HG02642 (cell line): ENCODE data around the gene POLA1.

ENCODE experiments used
- ATAC-seq: cut with Tn5 transposase; IDR thresholded peaks from one replicate; pipeline ENCODE4 v1.9.1; 2021; ENCODE audit warnings: mild to moderate bottlenecking; ENCODE audit not compliant: unreplicated experiment, poor library complexity

POLA1 gene

GRCh38 chrX:24694825-24695224, 1.1 kb downstream of the POLA1 start:
- no peak for ATAC-seq

- no peak for ATAC-seq
These were observed 2.6 kb downstream of the POLA1 start for GRCh38 chrX:24696294-24696693.

GRCh38 chrX:24702362-24703184, 8.9 kb downstream of the POLA1 start:
- peak; percentile 99 for ATAC-seq

GRCh38 chrX:24703185-24703494, 9.4 kb downstream of the POLA1 start:
- no peak for ATAC-seq

- ATAC-seq = no peak
These were observed 25.1 kb downstream of the POLA1 start for GRCh38 chrX:24718771-24719170.

GRCh38 chrX:24720036-24720435, 26.3 kb downstream of the POLA1 start:
- ATAC-seq = no peak

- no peak for ATAC-seq
These were observed 34.8 kb downstream of the POLA1 start for GRCh38 chrX:24728530-24728929.

- ATAC-seq = no peak
These were observed 39.2 kb downstream of the POLA1 start for GRCh38 chrX:24732766-24733500.

GRCh38 chrX:24741330-24741729, 47.6 kb downstream of the POLA1 start:
- ATAC-seq = no peak

- no peak for ATAC-seq
These were observed 54.5 kb downstream of the POLA1 start for GRCh38 chrX:24748196-24748595.

- no peak for ATAC-seq
These were observed 66.1 kb downstream of the POLA1 start for GRCh38 chrX:24759786-24760185.

- no peak for ATAC-seq
These were observed 66.8 kb downstream of the POLA1 start for GRCh38 chrX:24760363-24761000.

GRCh38 chrX:24761306-24761705, 67.6 kb downstream of the POLA1 start:
- ATAC-seq = no peak

- no peak for ATAC-seq
These were observed 70.3 kb downstream of the POLA1 start for GRCh38 chrX:24763989-24764388.

- no peak for ATAC-seq
These were observed 73.8 kb downstream of the POLA1 start for GRCh38 chrX:24767557-24767956.

- no peak for ATAC-seq
These were observed 74.8 kb downstream of the POLA1 start for GRCh38 chrX:24768556-24768955.

- no peak for ATAC-seq
These were observed 80.9 kb downstream of the POLA1 start for GRCh38 chrX:24774650-24775049.

- no peak for ATAC-seq
These were observed 82.2 kb downstream of the POLA1 start for GRCh38 chrX:24775891-24776290.

GRCh38 chrX:24777660-24778059, 83.9 kb downstream of the POLA1 start:
- ATAC-seq = peak; percentile 98

GRCh38 chrX:24782011-24782410, 88.3 kb downstream of the POLA1 start:
- ATAC-seq = no peak

GRCh38 chrX:24789047-24789446, 95.3 kb downstream of the POLA1 start:
- ATAC-seq = no peak
